Fibroblast of skin of left biceps (primary cell): ENCODE data around the gene ANKRD63.

Experiments
- DNase-seq, 2 experiments: peaks; one replicate each; pipeline ENCODE4 v3.0.0-alpha.2; 2013; ENCODE audit warnings: low read depth in 2 of 2

The ANKRD63 gene, protein sequence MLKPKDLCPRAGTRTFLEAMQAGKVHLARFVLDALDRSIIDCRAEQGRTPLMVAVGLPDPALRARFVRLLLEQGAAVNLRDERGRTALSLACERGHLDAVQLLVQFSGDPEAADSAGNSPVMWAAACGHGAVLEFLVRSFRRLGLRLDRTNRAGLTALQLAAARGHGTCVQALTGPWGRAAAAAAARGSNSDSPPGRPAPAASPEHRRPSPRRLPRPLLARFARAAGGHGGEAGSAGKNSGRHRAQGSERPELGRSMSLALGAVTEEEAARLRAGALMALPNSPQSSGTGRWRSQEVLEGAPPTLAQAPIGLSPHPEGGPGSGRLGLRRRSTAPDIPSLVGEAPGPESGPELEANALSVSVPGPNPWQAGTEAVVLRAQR

GRCh38 chr15:40282869-40283614 lies at the start of gene ANKRD63:
Gene ANKRD63 (minus strand): TSS chr15:40283064. CDS start chr15:40282586, 478 bp downstream.
- DNase-seq: no peak

DNA sequence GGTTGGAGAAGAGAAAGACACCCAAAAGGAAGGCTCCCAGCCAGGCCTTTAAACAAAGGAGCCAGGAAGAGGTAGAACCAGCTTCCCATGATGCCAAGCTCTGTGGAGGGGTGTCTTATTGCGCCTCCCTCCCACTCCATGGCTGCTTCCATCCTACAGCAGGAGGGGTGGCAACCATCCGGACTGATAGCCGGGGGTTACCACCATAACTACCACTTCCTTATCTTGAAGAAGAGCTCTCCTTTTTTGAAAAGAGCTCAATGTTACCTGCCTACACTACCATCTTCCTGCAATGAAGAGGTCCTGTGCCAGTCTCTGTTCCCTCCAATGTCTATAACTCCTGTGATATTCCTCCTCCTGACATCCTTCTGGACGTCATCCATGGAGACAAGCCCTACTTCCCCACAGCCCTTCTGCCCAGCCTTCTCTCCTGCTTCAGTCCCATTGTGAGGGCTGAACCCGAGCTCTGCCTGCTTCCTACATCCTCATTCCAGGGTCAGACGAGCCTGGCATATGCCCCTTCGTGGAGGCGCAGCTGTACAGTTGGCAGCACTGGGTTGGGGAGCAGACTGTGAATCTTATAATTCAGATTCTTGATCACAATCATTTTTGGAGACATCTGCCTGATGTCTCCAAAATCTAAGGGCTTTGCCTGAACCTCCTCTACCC lies 49.4 kb upstream of the ANKRD63 start:
- DNase-seq: no peak

DNA sequence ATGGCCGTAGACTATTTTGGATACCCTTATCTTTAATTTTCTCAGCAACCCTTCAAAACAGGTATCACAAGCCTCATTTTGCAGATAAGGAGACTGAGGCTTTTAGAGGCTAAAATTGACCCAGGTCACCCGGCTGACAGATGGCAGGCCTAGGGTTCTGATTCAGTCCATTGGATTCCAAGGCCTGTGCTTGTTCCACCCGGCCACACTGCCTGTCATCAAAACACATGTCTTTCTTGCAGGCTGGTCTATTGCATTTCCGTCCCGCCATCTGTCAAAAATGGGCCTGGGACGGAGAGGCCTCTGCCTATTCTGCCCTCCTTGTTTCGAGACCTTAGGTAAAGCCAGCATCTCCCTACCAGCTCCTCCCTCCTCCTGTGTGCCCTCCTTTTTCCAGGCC lies 48.8 kb upstream of the ANKRD63 start:
- DNase-seq: no peak

DNA sequence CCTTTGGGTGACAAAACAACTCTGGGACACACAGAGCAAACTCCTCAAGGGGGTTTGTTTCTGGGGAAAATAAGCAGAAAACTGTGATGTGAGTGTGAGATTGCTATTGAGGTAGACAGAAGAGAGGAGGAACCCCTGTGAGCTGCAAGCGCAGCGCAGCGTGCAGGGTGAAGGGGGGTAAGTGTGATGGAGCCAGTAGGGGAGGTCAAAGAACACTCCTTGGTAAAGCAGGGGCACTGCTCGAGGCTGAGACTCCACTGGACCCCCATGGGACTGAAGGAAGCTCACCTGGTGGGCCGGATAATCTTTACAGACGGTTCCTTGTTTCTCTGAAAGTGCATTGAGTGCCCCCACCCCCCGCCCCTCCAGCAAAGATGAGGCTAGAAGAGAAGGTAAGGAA lies 48.2 kb upstream of the ANKRD63 start:
- no peak for DNase-seq

DNA sequence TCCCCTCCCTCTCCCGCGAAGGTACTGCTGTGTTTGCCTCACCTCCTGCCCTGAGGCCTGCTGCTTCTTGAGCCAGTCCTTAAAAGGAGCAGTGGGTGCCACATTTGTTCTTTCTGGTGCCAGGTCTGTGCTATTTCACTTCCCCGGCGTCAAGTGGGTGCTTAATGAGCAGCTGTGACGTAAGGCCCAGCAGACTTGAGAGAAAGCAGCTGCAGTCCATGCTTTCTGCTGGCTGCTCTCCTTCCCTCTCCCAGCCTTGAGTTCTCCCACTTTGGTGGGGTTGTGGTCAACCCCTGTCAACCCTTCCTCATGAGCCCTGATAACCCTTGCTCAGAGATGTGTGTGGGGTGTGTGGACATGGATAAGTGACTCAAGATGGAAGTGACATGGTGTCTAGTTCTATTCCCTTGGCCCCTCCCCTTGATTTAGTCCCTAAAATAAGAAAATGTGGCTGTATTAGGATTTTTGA lies 47.5 kb upstream of the ANKRD63 start:
- no peak for DNase-seq

GRCh38 chr15:40329804-40330203 lies 46.9 kb upstream of the ANKRD63 start:
- no peak for DNase-seq

GRCh38 chr15:40328751-40329150 lies 45.9 kb upstream of the ANKRD63 start:
- no peak for DNase-seq

- DNase-seq: peak in 1 of 2 experiments; percentile 39
These were observed 45.3 kb upstream of the ANKRD63 start for GRCh38 chr15:40328176-40328575.

DNA sequence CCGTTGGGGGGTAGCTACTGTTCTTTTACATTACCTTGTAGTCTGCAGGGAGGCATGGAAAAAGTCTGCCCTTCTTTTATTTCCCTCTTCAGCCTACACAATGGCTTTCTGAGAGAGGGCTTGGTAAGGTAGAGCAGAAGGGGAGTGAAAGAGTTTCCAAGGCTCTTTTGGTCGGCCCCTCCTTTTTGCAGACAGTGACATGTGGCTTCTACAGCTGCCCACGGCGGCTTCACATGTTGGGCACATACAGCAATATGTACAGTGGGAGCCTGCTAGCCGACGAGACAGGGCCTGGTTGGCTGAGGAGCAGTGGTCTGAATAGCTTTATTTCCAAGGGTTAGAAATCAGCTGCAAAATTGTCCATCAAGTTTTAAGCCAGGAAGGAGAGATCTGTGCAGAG lies 44.6 kb upstream of the ANKRD63 start:
- DNase-seq: no peak

DNA sequence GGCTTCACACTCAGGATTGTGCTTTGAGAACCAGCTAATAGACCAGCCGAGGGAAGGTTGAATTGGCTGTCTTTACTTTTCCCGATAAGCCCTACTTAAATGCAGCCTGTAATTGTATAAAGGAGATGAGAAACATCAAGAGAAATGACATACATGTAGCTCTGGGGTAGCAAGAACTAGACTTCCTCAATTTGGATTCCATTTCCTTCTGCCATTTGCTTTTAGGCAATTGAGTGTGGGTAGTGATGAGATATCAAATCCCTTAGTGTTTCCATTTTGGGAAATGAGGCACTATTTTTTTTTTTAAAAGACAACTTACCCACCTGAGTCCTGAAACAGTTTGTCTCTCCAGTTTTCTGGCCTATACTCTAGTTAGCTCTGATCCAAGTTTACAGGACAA lies 42.8 kb upstream of the ANKRD63 start:
- DNase-seq: no peak

DNA sequence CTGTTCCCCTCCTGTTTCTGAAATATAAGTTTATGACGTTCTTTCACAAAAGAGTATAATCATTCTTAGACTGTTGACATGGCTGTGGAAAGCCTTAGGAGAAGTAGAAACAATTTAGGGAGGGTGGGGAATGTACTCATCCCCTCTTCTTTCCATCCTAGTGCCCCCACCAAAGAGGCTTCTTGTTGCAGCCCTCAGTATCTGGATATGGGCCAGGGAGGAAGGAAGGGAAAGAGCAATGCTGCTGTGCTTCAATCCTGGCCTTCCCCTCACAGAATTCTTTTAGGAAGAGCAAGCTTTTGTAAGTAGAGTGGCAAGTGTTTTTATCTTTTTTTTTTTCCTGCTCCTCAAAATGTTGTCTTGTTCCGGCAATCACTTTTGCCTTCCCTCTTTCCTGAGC lies 42.3 kb upstream of the ANKRD63 start:
- DNase-seq: no peak

DNA sequence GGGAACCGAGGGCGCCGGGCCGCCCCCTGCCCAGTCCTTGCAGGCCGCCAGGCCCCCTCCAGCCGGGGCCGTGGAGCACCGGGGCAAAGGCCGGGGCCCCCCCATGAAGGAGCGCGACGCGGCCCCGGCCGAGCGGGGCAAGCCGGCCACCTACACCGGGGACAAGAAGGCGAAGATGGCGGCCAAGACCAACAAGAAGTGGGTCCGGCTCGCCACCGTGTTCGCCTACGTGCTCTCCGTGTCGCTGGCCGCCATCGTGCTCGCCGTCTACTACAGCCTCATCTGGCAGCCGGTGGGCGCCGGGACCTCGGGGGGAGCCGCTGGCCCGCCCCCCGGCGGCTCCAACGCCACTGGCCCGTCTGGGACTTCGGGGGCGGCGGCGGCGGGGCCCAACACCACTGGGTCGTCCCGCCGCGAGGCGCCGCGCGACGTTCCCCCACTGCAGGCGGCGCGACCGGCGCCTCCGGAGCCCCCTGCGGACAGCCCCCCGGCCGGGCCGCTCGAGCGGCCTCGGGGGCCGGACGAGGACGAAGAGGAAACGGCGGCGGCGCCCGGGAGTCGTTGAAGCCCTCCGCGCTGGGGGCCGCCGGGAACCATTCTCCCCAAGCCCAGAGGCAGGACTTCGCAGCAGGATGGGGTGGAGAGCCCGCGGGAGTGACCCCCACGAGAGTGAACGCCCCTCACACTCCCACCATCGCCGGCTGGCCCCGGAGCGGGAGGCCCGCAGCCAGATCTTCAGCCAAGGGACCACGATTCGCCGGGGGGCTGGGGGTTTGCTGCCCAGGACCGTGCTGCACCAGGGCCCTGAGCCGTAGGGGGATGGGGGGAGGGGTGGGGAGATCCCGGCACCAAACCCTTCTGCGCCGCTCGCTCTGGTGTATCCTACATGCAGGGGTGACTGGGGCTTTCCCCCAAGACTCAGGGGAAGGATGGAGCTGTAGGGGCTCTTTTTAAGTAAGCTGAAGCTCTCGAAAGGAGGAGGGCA lies 41.4 kb upstream of the ANKRD63 start:
- DNase-seq: no peak

DNA sequence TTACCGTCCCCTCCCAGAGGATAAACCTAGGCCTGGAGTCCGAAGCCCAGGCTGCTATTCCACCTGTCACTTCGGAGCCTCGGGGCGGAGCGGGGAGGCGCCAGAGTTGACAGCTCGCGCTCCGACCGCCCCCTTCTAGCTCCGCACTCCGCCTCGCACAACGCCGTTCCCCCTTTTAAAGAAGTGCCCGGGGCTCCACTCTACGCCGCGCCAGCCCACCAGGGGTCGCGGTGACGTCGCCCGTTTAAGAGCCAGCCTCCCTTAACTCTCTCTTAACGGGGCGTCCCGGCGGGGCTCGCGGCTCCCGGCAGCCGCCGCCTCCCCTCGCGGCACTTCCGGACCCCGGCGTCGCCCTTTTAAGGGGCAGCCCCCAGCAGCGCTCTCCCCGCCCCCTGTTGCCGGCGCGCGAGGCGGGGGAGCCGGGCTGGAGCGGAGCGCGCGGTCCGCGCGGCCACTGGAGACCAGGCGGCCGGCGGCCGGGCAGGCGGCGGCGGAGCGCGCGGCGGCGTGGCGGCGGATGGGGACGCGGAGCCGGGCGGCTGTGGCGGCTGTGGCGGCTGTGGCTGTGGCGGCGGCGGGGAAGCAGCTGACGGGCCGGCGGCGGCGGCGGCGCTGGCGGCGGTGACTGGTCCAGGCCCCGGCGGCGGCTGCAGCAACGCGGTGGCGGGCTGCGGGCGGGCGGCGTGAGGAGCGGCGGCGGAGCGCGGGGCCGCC lies 40.5 kb upstream of the ANKRD63 start, which contains the start of gene INAFM2:
Gene INAFM2, plus strand, starts transcription at position 454 of the 714 bp plus-strand sequence. CDS start 364 bp downstream, outside the sequence.
- DNase-seq: peak; percentile 90 to 91

GRCh38 chr15:40322531-40323238 lies 39.8 kb upstream of the ANKRD63 start:
- DNase-seq: no peak

GRCh38 chr15:40320931-40321371 lies 38.1 kb upstream of the ANKRD63 start:
- DNase-seq: no peak

DNA sequence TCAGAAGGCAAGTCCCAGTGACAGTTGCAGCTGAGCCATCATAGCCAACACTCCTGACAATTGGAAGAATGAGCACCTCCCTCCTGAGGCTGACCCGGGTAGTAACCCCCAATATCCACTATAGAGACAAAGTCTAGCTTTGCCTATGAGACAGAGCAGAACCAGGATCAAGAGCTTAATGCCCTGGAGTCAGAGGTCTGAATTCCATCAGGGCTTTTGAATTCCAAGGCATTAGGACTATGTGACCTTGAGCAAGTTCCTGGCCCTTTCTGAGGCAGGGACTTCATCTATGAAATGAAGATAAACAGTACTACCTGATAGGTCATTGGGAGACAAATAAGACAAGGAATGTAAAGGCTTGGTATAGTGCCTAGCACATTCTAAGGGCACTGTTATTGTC lies 37.5 kb upstream of the ANKRD63 start:
- no peak for DNase-seq

DNA sequence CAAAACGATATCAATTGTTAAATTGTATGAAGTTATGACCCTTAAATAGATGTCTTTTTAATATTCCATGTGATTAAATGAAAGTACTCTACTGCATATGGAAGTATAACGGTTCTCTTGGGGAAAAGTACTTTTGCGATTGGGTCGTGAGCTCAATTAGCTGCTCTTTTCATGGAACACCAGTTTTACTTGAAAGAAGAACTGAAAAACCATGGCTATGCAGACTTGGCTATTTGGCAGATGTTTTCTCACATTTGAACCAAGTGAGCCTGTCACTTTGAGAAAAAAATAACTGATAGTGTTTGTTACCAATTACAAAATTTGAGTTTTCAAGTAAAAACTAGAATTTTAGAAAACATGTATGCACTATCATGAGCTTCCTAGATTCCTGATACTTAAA lies 34.7 kb upstream of the ANKRD63 start:
- DNase-seq: no peak

DNA sequence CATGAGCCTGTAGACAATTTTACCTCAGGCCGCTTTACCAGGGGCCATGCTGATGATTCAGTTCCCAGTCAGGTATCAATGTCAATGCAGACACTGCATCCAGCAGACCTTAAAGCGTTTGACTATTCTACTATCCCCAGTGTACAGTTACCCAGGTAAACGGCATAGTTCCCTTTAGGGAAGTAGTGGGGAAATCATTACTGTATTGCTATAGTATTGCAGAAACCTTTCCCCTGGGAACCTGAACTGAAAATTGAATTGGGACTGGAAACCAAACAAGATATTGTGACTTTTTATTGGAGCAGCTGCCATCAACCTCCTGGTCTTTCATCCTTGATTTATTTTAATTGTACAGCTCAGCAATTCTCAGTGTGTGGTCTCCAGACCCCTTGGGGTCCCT lies 34.1 kb upstream of the ANKRD63 start:
- no peak for DNase-seq

DNA sequence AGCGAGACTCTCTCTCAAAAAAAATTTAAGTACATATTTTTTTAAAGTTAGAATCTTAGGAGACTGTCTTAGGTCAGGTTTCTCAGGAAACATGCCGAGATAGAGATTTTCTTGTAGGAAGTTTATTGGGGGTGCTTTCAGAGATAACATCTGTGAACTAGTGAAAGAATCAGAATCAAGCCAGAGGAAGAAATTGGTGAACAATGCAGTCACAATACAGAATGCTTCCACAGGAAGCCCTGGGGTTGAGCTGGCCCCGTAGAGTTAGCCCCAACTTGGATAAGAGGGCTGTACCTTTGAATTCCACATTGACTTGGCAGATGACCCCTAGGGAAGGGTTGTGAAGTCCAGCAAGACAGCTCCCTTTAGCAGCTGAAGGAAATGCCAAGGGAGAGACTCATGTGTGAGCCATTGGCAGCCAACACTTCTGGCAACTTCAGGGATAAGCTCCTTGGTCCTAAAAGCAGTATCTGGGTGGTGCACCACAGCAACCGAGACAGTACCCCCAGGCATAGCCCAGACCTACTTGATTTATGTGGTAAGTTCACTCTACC lies 31.9 kb upstream of the ANKRD63 start:
- DNase-seq: no peak
